MM.1S (cell line): ENCODE measurements around the gene ORC3.

Source experiments
- CTCF ChIP-seq: fragments of 300-600 bp; sonication (generic); IDR thresholded peaks from 2 replicates; pipeline ENCODE4 v1.5.1; 2016; ENCODE audit warnings: antibody characterized with exemption, low read length, mixed read lengths
- EZH2 ChIP-seq: fragments of 300-600 bp; sonication (generic); optimal IDR thresholded peaks from 2 replicates; pipeline ENCODE3; 2017; ENCODE audit warnings: low read depth, mild to moderate bottlenecking, antibody characterized with exemption, low read length, mixed read lengths
- EZH2phosphoT487 ChIP-seq: fragments of 300-600 bp; sonication (generic); IDR thresholded peaks from 2 replicates; pipeline ENCODE4 v1.6.1; 2018; ENCODE audit warnings: antibody characterized with exemption, low read length

GRCh38 chr6:87701676-87702588 is 112.0 kb downstream of the ORC3 start, which contains the start of gene AKIRIN2:
- no peak for TF ChIP-seq EZH2
- no peak for TF ChIP-seq EZH2phosphoT487
- TF ChIP-seq CTCF: no peak
